Esophagus (tissue), 2 donors: ENCODE measurements around the gene FHIT. TPM values are rescaled to one million over a fixed set of nuclear protein-coding genes. Genes with fewer than 3 reads are reported as not detected.
"Not testable (repeated sequence)": the region's sequence is repeated elsewhere in the genome, so short reads cannot be mapped to it uniquely, and the experiment has no call there.

ENCODE experiments used
- H3K27ac ChIP-seq, 2 donors: one replicate each; pipeline ENCODE4 v1.5.1; 2013; ENCODE audit warnings: low read depth in 2 of 2, mild to moderate bottlenecking in 2 of 2, inconsistent platforms in 1 of 2, low read length in 1 of 2, moderate library complexity in 1 of 2
- H3K27me3 ChIP-seq, 2 donors: one replicate each; pipeline ENCODE4 v1.6.1; 2013; ENCODE audit warnings: low read length in 2 of 2, control low read depth in 1 of 2, mild to moderate bottlenecking in 1 of 2; ENCODE audit not compliant: insufficient read depth in 2 of 2, control insufficient read depth in 1 of 2
- H3K36me3 ChIP-seq, 2 donors: one replicate each; pipeline ENCODE4 v1.6.1; 2013; ENCODE audit warnings: low read length in 1 of 2; ENCODE audit not compliant: control insufficient read depth in 2 of 2, insufficient read depth in 2 of 2
- H3K4me1 ChIP-seq, 2 donors: one replicate each; pipeline ENCODE4 v1.6.1; 2013; ENCODE audit warnings: low read length in 1 of 2; ENCODE audit not compliant: control insufficient read depth in 2 of 2, insufficient read depth in 2 of 2
- H3K4me3 ChIP-seq, 2 donors: one replicate each; pipeline ENCODE4 v1.5.1; 2013; ENCODE audit warnings: low read length in 2 of 2, mild to moderate bottlenecking in 2 of 2, low read depth in 1 of 2, moderate library complexity in 1 of 2
- H3K9me3 ChIP-seq, 2 donors: one replicate each; pipeline ENCODE4 v1.6.1; 2013; ENCODE audit warnings: mild to moderate bottlenecking in 2 of 2, low read depth in 1 of 2, low read length in 1 of 2, moderate library complexity in 1 of 2; ENCODE audit not compliant: control insufficient read depth in 2 of 2, insufficient read depth in 1 of 2
- WGBS, 2 donors: extraction: QIAGEN DNeasy Blood & Tissue Kit; methylation state at CpG; one replicate each; pipeline ENCODE4 v1.1.7; 2013; 5-methylcytosine and 5-hydroxymethylcytosine counted together
- polyA plus RNA-seq, 2 donors: library from polyadenylated mRNA; stranded (reverse); fragments of 200-250 nt; gene quantifications; one replicate each; pipeline ENCODE4 v1.2.3, GENCODE V29; 2013
- donor health status: healthy with polysubstance abuse.
- donor health status: Bipolar disorder and iron deficiency.

FHIT gene
- polyA plus RNA-seq, 2 donors = 3.4 to 5.0 TPM

DNA sequence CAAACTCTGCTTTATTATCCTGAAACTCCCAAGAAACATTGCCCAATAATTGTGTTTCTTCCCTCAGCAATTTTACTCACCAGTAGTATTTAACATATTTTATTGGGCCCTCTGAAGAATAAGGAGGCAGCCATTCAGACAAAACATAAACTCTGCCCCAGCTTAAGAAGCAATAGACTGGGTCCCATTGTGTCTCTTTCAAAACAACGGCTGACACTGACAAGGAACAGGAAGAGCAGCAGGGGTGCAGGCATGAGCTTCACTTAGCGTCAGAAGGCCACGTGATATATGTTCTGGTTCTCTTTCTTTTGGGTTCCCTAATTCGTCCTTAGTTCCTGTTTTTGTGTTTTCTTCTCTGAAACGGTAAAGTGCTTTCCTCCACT lies 242.3 kb downstream of the FHIT start:
- no peaks in the 10 kb centered on the region for H3K27me3 ChIP-seq
- H3K36me3 ChIP-seq = no peaks in the 10 kb centered on the region
- no peak overlapping the region for H3K27ac ChIP-seq
- no peaks in the 10 kb centered on the region for H3K9me3 ChIP-seq
- no peak overlapping the region for H3K4me3 ChIP-seq
- 65 to 67% methylated on average over 5 of the region's 5 CpGs for WGBS, 2 donors
- no peaks in the 10 kb centered on the region for H3K4me1 ChIP-seq

GRCh38 chr3:61008153-61008997 lies 242.9 kb downstream of the FHIT start:
- Histone ChIP-seq H3K36me3 (no peaks in the 10 kb centered on the region), H3K9me3 (no peaks in the 10 kb centered on the region), H3K4me1 (no peaks in the 10 kb centered on the region), H3K27ac (no peak overlapping the region), H3K27me3 (no peaks in the 10 kb centered on the region), H3K4me3 (no peak overlapping the region)
- 91 to 94% methylated on average over 5 of the region's 5 CpGs for WGBS, 2 donors

GRCh38 chr3:61005591-61005990 lies 245.7 kb downstream of the FHIT start:
- no peaks in the 10 kb centered on the region for H3K27me3 ChIP-seq
- H3K9me3 ChIP-seq = no peaks in the 10 kb centered on the region
- WGBS, 2 donors = 90 to 92% methylated on average over 4 of the region's 4 CpGs
- no peak overlapping the region for H3K27ac ChIP-seq
- no peak overlapping the region for H3K4me3 ChIP-seq
- no peaks in the 10 kb centered on the region for H3K36me3 ChIP-seq
- H3K4me1 ChIP-seq = no peaks in the 10 kb centered on the region

- H3K9me3 ChIP-seq = no peaks in the 10 kb centered on the region
- no peak overlapping the region for H3K4me3 ChIP-seq
- H3K4me1 ChIP-seq = no peaks in the 10 kb centered on the region
- H3K27me3 ChIP-seq = no peaks in the 10 kb centered on the region
- 71 to 80% methylated on average over 3 of the region's 3 CpGs for WGBS, 2 donors
- no peak overlapping the region for H3K27ac ChIP-seq
- H3K36me3 ChIP-seq = no peaks in the 10 kb centered on the region
Measured at GRCh38 chr3:60998858-60999257, 252.4 kb downstream of the FHIT start.

DNA sequence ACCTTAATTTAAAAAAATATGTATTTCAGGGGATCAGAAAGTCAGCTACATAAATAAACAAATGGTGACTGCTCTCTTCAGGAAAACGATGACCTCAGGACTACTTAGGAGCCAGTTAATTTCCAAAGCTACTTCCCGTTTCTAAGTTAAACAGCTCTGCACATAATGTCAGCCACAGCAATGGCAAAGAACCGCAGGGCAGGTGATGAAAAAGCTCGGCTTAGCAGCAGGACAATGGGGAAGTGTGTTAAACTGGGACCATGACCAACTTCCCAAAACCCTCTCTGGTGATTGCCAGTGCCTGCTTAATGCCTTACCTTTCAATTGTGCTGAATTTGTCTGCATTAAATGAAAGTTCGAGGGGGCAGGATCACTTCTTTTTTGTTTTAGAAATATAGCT lies 258.9 kb downstream of the FHIT start:
- Histone ChIP-seq H3K27ac (no peak overlapping the region), H3K27me3 (no peaks in the 10 kb centered on the region), H3K4me3 (no peak overlapping the region), H3K36me3 (no peaks in the 10 kb centered on the region), H3K4me1 (no peaks in the 10 kb centered on the region), H3K9me3 (no peaks in the 10 kb centered on the region)
- 31 to 42% methylated on average over 5 of the region's 5 CpGs for WGBS, 2 donors

GRCh38 chr3:60990442-60990730 lies 260.9 kb downstream of the FHIT start:
- Histone ChIP-seq H3K4me1 (no peaks in the 10 kb centered on the region), H3K27me3 (no peaks in the 10 kb centered on the region), H3K4me3 (no peak overlapping the region), H3K27ac (no peak overlapping the region), H3K9me3 (peaks cover 0 to 4% of the 10 kb centered on the region in 2 donors), H3K36me3 (no peaks in the 10 kb centered on the region)
- WGBS, 2 donors = 88 to 95% methylated on average over 3 of the region's 3 CpGs

GRCh38 chr3:60989626-60990441 lies 261.4 kb downstream of the FHIT start:
- no peak overlapping the region for H3K4me3 ChIP-seq
- no peak overlapping the region for H3K27ac ChIP-seq
- H3K36me3 ChIP-seq = no peaks in the 10 kb centered on the region
- no peaks in the 10 kb centered on the region for H3K4me1 ChIP-seq
- peaks cover 0 to 4% of the 10 kb centered on the region in 2 donors for H3K9me3 ChIP-seq
- WGBS, 2 donors = 66 to 79% methylated on average over 11 of the region's 11 CpGs
- no peaks in the 10 kb centered on the region for H3K27me3 ChIP-seq

GRCh38 chr3:60987191-60987590 lies 264.1 kb downstream of the FHIT start:
- 83% methylated on average over 1 of the region's 1 CpG for WGBS, 2 donors

DNA sequence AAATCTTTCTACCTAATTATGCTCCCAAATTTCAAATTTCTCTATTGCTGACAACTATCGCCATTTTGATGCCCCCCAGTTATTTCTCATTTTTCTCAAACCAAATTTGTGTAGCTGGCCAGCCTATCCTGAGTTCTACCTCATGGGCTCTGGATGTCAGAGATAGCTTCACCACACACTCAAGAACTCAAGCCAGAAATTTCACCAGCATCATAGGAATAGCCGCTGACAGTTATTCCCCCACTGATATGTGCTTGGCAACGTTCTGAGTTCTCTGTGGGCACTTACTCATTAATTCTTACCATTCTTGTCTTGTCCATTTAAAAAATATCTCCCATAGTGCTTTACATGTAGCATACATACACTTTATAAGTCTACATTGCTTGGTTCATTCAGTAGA lies 264.7 kb downstream of the FHIT start:
- H3K9me3 ChIP-seq = peaks cover 0 to 4% of the 10 kb centered on the region in 2 donors
- no peak overlapping the region for H3K4me3 ChIP-seq
- no peaks in the 10 kb centered on the region for H3K27me3 ChIP-seq
- no peaks in the 10 kb centered on the region for H3K36me3 ChIP-seq
- 91 to 93% methylated on average over 3 of the region's 3 CpGs for WGBS, 2 donors
- no peaks in the 10 kb centered on the region for H3K4me1 ChIP-seq
- no peak overlapping the region for H3K27ac ChIP-seq

More at GRCh38 chr3:60987191-60987590, 264.1 kb downstream of the FHIT start:
- H3K9me3 ChIP-seq, H3K27ac ChIP-seq, H3K4me1 ChIP-seq, H3K27me3 ChIP-seq, H3K36me3 ChIP-seq, H3K4me3 ChIP-seq: not testable (repeated sequence)
